MM.1S (cell line): Measurements from ENCODE around the gene TDRD6.

Source experiments
- EZH2 ChIP-seq: fragments of 300-600 bp; sonication (generic); optimal IDR thresholded peaks from 2 replicates; pipeline ENCODE3; 2017; ENCODE audit warnings: low read depth, mild to moderate bottlenecking, antibody characterized with exemption, low read length, mixed read lengths
- TF ChIP-seq, protein P1 (sequence below): fragments of 300-600 bp; sonication (generic); IDR thresholded peaks from 2 replicates; pipeline ENCODE4 v1.5.1; 2016; ENCODE audit warnings: antibody characterized with exemption, low read length, mixed read lengths

DNA sequence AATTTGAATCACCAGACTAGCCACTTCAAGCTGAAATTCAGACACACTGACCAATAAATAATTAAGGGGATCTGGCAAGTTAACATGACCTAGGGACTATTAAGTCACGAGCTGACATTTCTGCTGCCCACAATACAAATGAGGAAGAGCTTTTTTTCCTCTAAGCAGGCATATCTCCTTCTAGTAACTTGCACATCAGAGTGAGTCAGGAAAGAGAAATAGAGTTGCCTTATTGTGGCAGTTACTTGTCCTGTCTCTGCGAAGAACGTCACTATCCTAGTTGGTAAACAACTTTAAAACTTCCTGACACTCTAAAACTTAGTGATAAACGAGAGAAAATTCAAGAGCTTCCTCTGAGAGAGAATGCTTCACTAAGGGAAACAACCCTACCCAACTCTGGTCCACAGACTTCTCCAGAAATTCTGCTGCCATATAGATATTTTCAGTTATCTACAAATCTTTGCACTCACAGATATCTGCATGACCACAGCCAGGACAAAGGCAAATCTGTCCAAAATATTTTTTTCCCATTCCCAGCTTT is 43.3 kb downstream of the TDRD6 start:
- TF ChIP-seq, protein P1, sequence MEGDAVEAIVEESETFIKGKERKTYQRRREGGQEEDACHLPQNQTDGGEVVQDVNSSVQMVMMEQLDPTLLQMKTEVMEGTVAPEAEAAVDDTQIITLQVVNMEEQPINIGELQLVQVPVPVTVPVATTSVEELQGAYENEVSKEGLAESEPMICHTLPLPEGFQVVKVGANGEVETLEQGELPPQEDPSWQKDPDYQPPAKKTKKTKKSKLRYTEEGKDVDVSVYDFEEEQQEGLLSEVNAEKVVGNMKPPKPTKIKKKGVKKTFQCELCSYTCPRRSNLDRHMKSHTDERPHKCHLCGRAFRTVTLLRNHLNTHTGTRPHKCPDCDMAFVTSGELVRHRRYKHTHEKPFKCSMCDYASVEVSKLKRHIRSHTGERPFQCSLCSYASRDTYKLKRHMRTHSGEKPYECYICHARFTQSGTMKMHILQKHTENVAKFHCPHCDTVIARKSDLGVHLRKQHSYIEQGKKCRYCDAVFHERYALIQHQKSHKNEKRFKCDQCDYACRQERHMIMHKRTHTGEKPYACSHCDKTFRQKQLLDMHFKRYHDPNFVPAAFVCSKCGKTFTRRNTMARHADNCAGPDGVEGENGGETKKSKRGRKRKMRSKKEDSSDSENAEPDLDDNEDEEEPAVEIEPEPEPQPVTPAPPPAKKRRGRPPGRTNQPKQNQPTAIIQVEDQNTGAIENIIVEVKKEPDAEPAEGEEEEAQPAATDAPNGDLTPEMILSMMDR: no peak
- TF ChIP-seq EZH2: no peak
